ENCODE results near the gene NBEA.

The NBEA gene

GRCh38 chr13:35501661-35502235 lies 559.7 kb downstream of the NBEA start:
- DNase-seq (ENCODE audit: low read depth in 2 of 2): no peak

- no peak for DNase-seq (ENCODE audit: low read depth in 2 of 2)
Measured at GRCh38 chr13:35502456-35502855, 560.4 kb downstream of the NBEA start.

GRCh38 chr13:35512271-35512920 lies 570.3 kb downstream of the NBEA start:
- no peak for DNase-seq (ENCODE audit: low read depth in 2 of 2)

GRCh38 chr13:35514061-35514477 lies 572.0 kb downstream of the NBEA start:
- DNase-seq (ENCODE audit: low read depth in 2 of 2): no peak

DNA sequence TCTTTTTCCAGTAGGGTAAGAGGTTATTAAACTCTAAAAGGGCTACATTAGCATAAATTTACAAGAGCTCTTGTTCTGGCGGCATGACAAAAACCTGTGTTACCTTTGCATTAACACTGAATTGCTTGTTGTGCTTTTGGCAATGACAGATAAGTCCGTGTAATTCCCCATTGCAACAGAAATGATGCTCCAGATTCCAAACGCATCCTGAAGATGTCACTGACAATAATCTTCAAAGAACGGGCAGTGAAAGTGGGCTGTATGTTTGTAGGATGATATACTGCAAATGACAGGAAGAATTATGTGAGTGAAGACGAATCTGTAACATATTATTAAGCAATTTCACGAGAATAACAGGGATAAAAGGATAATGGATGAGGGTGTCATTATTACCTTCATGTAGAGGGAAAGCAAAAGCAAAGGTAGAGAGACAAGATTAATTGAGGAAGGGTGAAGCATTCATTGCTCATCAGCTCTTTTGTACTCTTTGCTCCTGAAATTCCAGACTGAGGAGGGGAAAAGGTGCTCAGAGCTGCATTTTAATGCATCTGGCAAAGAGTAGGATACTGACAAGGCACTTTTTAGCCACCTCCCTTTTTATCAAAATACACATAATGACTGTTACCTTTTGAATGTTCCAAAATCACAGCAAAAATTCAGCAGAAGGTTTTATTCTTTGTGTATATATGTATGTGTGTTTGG lies 572.9 kb downstream of the NBEA start:
- DNase-seq (ENCODE audit: low read depth in 2 of 2): no peak

DNA sequence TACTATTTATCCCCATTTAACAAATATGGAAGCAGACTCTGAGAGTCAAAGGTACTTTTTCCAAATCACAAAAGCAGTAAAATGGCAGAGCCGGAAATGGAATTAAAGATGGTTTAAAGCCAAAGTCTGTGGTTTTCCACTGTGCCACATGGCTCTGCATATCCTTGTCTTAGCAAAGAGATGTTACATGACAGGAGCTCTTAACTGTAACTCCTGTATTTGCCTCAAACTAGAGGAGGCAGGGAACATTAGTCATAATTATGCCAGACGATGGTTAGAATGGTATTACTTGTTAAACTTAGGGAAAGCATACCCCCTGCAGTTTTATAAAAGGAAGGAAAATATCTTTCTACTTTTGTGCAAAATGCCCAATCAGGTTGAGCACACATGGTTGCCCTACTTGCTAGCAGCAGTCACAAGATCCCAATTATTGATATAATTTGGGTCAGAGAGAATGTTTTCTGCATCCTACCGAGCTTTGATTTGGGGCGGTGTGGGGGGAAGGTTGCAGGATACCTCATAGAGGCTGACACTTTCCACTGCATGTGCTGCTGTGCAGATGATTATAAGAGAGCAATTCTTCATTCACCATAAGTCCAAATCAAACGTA lies 576.4 kb downstream of the NBEA start:
- no peak for DNase-seq (ENCODE audit: low read depth in 2 of 2)

GRCh38 chr13:35524171-35524570 lies 582.1 kb downstream of the NBEA start:
- DNase-seq (ENCODE audit: low read depth in 2 of 2): no peak

DNA sequence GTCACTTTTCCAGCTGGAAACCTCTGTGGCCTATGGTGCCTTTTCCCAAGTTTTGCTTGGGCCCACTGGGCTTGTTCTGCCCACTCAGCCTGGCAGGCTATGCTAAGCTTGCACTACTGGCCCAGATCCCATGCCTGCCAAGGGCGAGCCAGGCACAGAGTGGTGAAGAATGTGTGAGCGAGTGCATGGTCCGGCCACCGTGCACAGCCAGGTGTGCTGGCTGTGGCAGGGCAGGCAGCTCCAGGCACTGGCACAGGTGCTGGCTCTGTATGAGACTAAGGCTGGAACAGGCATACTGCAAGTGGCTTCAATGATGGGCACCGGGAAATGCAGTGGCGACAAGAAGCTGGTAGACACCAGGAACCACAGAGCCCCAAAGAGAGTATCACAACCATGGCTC lies 584.5 kb downstream of the NBEA start:
- no peak for DNase-seq (ENCODE audit: low read depth in 2 of 2)

GRCh38 chr13:35527451-35527850 lies 585.4 kb downstream of the NBEA start:
- DNase-seq (ENCODE audit: low read depth in 2 of 2): no peak

- no peak for DNase-seq (ENCODE audit: low read depth in 2 of 2)
Measured at GRCh38 chr13:35530147-35530546, 588.1 kb downstream of the NBEA start.

DNA sequence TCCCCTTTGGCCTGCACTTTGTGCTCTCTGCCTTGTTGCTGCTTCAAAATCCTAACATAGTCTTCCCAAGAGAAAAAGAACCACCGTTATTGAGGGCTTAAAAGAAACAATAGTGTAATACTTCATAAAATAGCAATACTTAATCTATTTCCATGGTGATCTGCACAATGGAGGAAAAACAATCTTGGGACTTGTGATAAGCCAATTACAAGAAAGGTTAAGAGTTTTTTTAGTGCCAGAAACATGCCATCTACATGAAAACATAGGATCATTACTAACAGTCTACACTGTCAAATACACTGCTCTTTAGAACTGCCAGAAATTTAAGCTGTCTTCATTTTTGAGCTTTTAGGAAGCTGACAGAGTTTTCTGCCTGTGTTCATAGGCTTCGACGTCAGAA lies 588.5 kb downstream of the NBEA start:
- no peak for DNase-seq (ENCODE audit: low read depth in 2 of 2)

GRCh38 chr13:35531526-35531925 lies 589.5 kb downstream of the NBEA start:
- no peak for DNase-seq (ENCODE audit: low read depth in 2 of 2)

GRCh38 chr13:35534343-35534742 lies 592.3 kb downstream of the NBEA start:
- no peak for DNase-seq (ENCODE audit: low read depth in 2 of 2)

- no peak for DNase-seq (ENCODE audit: low read depth in 2 of 2)
Measured at GRCh38 chr13:35548790-35549189, 606.7 kb downstream of the NBEA start.

GRCh38 chr13:35549481-35549880 lies 607.4 kb downstream of the NBEA start:
- no peak for DNase-seq (ENCODE audit: low read depth in 2 of 2)

DNA sequence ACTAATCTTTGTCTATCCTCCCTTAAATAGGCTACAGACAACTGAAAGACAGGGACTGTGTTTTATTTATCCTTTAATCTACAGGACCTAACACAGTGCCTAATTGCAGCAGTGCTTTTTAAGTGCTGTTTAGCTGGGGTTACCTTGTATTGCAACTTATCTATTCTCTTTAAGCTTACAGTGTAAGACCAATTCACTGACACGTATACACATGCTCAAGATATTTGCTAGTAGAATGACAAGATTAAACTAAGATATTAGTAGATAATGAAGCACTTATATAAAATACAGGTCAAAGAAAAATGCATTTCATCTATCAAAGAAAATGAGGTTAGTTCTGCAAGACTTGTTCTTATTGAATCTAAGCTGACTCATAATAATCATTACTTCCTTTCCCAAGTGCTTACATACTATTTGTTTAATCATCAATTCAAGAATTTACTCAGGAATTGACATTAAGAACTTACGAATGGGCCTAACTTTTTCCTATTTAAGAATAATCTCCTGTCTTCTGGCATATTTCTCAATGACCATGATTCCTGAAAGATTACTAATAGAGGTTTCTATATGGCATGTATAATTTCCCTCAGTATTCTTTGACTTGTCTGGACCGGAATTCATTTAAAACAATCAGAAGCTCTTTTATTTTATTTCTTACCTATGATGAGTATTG lies 610.2 kb downstream of the NBEA start:
- no peak for DNase-seq (ENCODE audit: low read depth in 2 of 2)

- no peak for DNase-seq (ENCODE audit: low read depth in 2 of 2)
Measured at GRCh38 chr13:35554972-35555623, 613.0 kb downstream of the NBEA start.

- DNase-seq (ENCODE audit: low read depth in 2 of 2): no peak
Measured at GRCh38 chr13:35557475-35557874, 615.4 kb downstream of the NBEA start.

- DNase-seq (ENCODE audit: low read depth in 2 of 2): no peak
Measured at GRCh38 chr13:35561540-35561939, 619.5 kb downstream of the NBEA start.

- no peak for DNase-seq (ENCODE audit: low read depth in 2 of 2)
Measured at GRCh38 chr13:35565273-35565672, 623.2 kb downstream of the NBEA start.

DNA sequence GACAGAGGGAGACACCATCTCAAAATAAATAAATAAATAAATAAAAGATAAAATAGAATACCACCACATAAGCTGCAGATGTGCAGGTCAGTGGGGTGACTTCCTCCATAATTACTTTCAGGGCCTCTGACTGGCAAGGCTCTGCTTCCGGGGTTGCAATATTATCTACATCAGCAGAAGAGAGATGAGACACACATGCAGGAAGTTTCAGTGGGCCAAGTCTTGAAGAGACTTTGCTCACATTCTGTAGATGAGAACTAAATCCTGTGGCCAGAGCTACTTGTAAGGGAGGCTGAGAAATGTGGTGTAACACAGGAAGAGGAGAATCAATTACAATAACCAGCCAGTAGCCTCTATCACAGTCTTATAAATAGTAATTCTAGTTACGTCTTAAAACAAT lies 624.3 kb downstream of the NBEA start:
- no peak for DNase-seq (ENCODE audit: low read depth in 2 of 2)
